Measurements from ENCODE around the gene DDIAS. TPM values are rescaled to one million over a fixed set of nuclear protein-coding genes. Genes with fewer than 3 reads are reported as not detected.
A peak's percentile ranks its signal among the peaks of the same experiment; 100 is the strongest.

The DDIAS gene
- total and polyA plus RNA-seq, 10 of the 15 experiments (the other 5 are each of a cell fraction or from before 2014, with no cell fraction given), result 6.9 to 27.8 (median 12.9) TPM

DNA sequence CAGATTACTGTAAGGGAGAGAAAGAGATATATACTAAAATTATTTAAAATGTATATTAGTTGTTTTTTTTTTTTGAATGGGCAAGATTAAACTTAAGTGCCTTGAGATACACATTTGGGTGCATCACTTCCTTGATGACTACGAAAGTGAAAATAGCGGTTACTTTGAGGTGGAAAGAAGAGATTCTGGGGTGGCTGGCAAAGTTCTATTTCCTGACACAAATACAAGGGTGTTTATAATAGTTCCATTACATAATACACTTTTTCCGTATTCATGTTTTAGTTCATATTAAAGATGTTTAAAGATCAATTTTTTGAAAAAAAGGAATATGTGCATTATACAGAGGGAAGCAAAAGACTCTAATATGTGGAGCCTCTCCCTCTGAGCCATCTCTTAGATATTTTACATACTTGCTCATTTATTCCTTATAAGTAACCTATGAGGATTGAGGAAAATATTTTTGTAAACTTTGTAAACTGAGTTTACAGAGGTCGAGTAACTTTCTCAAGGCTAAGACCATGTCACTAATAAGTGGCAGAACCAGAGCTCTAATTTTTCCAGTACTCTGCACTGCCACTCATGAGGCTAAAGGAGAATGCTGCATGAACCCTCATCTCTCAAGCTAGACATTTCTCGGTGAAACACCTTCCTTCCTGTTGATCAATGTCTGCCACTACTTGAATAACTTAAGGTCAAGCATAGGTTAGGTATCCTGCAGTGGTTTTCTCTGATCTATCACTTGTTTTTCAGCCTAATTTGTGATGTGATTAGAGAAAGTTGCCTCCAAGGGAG, 58.6 kb downstream of the DDIAS start (continued):
- TF ChIP-seq NBN (IDR thresholded peaks at IDR 0.05) (0 out of 2 replicates have a peak, but pooled peaks have one; percentile 12), MYB (IDR thresholded peaks at IDR 0.05; ENCODE audit: borderline replicate concordance, low read depth, low read length) (no peak), FOXK2 (IDR thresholded peaks at IDR 0.05) (no peak), MXI1 (IDR thresholded peaks at IDR 0.05; ENCODE audit: low read depth, low read length) (peak; percentile 29; the same call in 1 of the 2 replicates), KAT2A (conservative IDR thresholded peaks at IDR 0.05; ENCODE audit: control insufficient read depth, low read depth, low read length) (no peak), MTA2 (IDR thresholded peaks at IDR 0.05; ENCODE audit: low read depth) (peak; percentile 68; the same call in 1 of the 2 replicates), TBL1XR1 (IDR thresholded peaks at IDR 0.05; ENCODE audit: low read depth, low read length) (no peak), SMAD5 (IDR thresholded peaks at IDR 0.05; ENCODE audit: low read depth) (no peak), POLR2AphosphoS2 (IDR thresholded peaks at IDR 0.05; ENCODE audit: low read depth, low read length) (no peak), BRCA1 (IDR thresholded peaks at IDR 0.05; ENCODE audit: low read depth, low read length) (no peak), PAX8 (IDR thresholded peaks at IDR 0.05) (no peak), POU2F2 (IDR thresholded peaks at IDR 0.05; ENCODE audit: borderline replicate concordance, low read depth, low read length) (0 out of 3 replicates have a peak, but pooled peaks have one; percentile 31), NFXL1 (IDR thresholded peaks at IDR 0.05; ENCODE audit: borderline replicate concordance) (no peak)
- TF ChIP-seq, protein P1, sequence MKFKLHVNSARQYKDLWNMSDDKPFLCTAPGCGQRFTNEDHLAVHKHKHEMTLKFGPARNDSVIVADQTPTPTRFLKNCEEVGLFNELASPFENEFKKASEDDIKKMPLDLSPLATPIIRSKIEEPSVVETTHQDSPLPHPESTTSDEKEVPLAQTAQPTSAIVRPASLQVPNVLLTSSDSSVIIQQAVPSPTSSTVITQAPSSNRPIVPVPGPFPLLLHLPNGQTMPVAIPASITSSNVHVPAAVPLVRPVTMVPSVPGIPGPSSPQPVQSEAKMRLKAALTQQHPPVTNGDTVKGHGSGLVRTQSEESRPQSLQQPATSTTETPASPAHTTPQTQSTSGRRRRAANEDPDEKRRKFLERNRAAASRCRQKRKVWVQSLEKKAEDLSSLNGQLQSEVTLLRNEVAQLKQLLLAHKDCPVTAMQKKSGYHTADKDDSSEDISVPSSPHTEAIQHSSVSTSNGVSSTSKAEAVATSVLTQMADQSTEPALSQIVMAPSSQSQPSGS (IDR thresholded peaks at IDR 0.05; ENCODE audit: low read length), result peak; percentile 77
- TF ChIP-seq, protein P2, sequence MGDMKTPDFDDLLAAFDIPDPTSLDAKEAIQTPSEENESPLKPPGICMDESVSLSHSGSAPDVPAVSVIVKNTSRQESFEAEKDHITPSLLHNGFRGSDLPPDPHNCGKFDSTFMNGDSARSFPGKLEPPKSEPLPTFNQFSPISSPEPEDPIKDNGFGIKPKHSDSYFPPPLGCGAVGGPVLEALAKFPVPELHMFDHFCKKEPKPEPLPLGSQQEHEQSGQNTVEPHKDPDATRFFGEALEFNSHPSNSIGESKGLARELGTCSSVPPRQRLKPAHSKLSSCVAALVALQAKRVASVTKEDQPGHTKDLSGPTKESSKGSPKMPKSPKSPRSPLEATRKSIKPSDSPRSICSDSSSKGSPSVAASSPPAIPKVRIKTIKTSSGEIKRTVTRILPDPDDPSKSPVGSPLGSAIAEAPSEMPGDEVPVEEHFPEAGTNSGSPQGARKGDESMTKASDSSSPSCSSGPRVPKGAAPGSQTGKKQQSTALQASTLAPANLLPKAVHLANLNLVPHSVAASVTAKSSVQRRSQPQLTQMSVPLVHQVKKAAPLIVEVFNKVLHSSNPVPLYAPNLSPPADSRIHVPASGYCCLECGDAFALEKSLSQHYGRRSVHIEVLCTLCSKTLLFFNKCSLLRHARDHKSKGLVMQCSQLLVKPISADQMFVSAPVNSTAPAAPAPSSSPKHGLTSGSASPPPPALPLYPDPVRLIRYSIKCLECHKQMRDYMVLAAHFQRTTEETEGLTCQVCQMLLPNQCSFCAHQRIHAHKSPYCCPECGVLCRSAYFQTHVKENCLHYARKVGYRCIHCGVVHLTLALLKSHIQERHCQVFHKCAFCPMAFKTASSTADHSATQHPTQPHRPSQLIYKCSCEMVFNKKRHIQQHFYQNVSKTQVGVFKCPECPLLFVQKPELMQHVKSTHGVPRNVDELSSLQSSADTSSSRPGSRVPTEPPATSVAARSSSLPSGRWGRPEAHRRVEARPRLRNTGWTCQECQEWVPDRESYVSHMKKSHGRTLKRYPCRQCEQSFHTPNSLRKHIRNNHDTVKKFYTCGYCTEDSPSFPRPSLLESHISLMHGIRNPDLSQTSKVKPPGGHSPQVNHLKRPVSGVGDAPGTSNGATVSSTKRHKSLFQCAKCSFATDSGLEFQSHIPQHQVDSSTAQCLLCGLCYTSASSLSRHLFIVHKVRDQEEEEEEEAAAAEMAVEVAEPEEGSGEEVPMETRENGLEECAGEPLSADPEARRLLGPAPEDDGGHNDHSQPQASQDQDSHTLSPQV (IDR thresholded peaks at IDR 0.05), result no peak
- TF ChIP-seq, protein P3, sequence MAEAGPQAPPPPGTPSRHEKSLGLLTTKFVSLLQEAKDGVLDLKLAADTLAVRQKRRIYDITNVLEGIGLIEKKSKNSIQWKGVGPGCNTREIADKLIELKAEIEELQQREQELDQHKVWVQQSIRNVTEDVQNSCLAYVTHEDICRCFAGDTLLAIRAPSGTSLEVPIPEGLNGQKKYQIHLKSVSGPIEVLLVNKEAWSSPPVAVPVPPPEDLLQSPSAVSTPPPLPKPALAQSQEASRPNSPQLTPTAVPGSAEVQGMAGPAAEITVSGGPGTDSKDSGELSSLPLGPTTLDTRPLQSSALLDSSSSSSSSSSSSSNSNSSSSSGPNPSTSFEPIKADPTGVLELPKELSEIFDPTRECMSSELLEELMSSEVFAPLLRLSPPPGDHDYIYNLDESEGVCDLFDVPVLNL (IDR thresholded peaks at IDR 0.05; ENCODE audit: low read depth, low read length), result no peak
- TF ChIP-seq, protein P4, sequence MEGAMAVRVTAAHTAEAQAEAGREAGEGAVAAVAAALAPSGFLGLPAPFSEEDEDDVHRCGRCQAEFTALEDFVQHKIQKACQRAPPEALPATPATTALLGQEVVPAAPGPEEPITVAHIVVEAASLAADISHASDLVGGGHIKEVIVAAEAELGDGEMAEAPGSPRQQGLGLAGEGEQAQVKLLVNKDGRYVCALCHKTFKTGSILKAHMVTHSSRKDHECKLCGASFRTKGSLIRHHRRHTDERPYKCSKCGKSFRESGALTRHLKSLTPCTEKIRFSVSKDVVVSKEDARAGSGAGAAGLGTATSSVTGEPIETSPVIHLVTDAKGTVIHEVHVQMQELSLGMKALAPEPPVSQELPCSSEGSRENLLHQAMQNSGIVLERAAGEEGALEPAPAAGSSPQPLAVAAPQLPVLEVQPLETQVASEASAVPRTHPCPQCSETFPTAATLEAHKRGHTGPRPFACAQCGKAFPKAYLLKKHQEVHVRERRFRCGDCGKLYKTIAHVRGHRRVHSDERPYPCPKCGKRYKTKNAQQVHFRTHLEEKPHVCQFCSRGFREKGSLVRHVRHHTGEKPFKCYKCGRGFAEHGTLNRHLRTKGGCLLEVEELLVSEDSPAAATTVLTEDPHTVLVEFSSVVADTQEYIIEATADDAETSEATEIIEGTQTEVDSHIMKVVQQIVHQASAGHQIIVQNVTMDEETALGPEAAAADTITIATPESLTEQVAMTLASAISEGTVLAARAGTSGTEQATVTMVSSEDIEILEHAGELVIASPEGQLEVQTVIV (IDR thresholded peaks at IDR 0.05; ENCODE audit: borderline replicate concordance, partially characterized antibody), result no peak
- TF ChIP-seq, protein P5, sequence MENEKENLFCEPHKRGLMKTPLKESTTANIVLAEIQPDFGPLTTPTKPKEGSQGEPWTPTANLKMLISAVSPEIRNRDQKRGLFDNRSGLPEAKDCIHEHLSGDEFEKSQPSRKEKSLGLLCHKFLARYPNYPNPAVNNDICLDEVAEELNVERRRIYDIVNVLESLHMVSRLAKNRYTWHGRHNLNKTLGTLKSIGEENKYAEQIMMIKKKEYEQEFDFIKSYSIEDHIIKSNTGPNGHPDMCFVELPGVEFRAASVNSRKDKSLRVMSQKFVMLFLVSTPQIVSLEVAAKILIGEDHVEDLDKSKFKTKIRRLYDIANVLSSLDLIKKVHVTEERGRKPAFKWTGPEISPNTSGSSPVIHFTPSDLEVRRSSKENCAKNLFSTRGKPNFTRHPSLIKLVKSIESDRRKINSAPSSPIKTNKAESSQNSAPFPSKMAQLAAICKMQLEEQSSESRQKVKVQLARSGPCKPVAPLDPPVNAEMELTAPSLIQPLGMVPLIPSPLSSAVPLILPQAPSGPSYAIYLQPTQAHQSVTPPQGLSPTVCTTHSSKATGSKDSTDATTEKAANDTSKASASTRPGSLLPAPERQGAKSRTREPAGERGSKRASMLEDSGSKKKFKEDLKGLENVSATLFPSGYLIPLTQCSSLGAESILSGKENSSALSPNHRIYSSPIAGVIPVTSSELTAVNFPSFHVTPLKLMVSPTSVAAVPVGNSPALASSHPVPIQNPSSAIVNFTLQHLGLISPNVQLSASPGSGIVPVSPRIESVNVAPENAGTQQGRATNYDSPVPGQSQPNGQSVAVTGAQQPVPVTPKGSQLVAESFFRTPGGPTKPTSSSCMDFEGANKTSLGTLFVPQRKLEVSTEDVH (IDR thresholded peaks at IDR 0.05; ENCODE audit: low read depth, partially characterized antibody), result no peak
